ENCODE measurements around the gene TOGARAM2. TPM values are rescaled to one million over a fixed set of nuclear protein-coding genes. Genes with fewer than 3 reads are reported as not detected.

TOGARAM2 gene
- total and polyA plus RNA-seq, 10 of the 15 experiments (the other 5 are each of a cell fraction or from before 2014, with no cell fraction given), result 0.01 to 0.06 (median 0.03) TPM; not detected in 7

DNA sequence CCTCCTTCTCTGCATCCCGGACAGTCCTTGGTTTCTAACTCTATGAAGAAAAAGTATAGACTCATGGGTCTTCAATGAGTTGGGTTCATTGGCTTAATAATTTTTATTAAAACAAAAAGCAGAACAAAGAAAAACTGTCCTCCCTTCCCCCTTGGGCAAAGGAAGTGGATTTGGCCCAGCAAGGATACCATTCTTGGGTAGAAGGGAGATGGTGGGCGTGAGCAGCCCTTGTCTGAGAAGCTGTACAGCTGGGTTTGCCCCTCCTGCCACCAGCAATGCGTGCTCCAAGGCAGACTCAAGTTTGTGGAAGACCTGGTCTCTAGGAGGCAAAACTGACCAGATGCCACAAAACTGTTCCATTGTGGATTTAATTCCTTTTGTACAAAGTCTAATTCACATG is 80.5 kb downstream of the TOGARAM2 start:
- intact Hi-C loops (cut with micrococcal nuclease; ENCODE audit: unreplicated experiment), result no loop called here
- ChIA-PET CTCF (no interaction called here), POLR2A (no interaction called here), SMC1A (ENCODE audit: uncharacterized antibody, unreplicated experiment) (interaction anchor here (2.4 kb wide), 1 partner anchor 16 kb away, joined by 6 read pairs; no protein-coding TSS in a partner anchor), RAD21 (ENCODE audit: unreplicated experiment) (interaction anchor here (0.8 kb wide), 1 partner anchor 134 kb away, joined by 3 read pairs; no protein-coding TSS in a partner anchor)
- Histone ChIP-seq H3K4me2 (ENCODE audit: control insufficient read depth, insufficient read depth) (no peak overlapping the region), H3K9me3 (replicated peaks; ENCODE audit: control insufficient read depth, insufficient read depth, low read length) (no peaks in the 10 kb centered on the region), H4K20me1 (ENCODE audit: control insufficient read depth, insufficient read depth) (no peaks in the 10 kb centered on the region), H3K36me3 (ENCODE audit: control insufficient read depth in 2 of 2, insufficient read depth in 2 of 2, low read length in 1 of 2) (no peaks in the 10 kb centered on the region), H3K27me3 (replicated peaks in 1 of 2; ENCODE audit: control insufficient read depth in 2 of 2, insufficient read depth in 2 of 2, low read length in 1 of 2) (no peaks in the 10 kb centered on the region), H3K4me1 (ENCODE audit: control insufficient read depth, insufficient read depth, low read length) (no peaks in the 10 kb centered on the region), H2AFZ (ENCODE audit: control insufficient read depth, low read depth, low read length) (no peak overlapping the region), H3K79me2 (ENCODE audit: control insufficient read depth, insufficient read depth, low read length) (no peaks in the 10 kb centered on the region), H3K9ac (ENCODE audit: control insufficient read depth, insufficient read depth, low read length) (no peak overlapping the region), H3K27ac (ENCODE audit: control insufficient read depth, insufficient read depth) (no peak overlapping the region), H3K4me3 (no peak overlapping the region)
- BruUV-seq (replicated peaks), result no TSS peak
- no peak for FAIRE-seq
- in situ Hi-C loops (cut with MboI), result no loop called here
- ATAC-seq, result no peak
- DNase-seq (ENCODE audit: low read depth, low spot score), result no peak
- TF ChIP-seq PAX8 (IDR thresholded peaks at IDR 0.05) (no peak), RFX5 (IDR thresholded peaks at IDR 0.05; ENCODE audit: low read depth, low read length) (no peak), ESRRA (IDR thresholded peaks at IDR 0.05; ENCODE audit: low read length) (no peak), STAT1 (conservative IDR thresholded peaks at IDR 0.05) (no peak), EZH2 (IDR thresholded peaks at IDR 0.05; ENCODE audit: borderline replicate concordance, control insufficient read depth, low read depth, low read length) (no peak), ZNF207 (IDR thresholded peaks at IDR 0.05; ENCODE audit: borderline replicate concordance) (no peak), NFYA (IDR thresholded peaks at IDR 0.05; ENCODE audit: borderline replicate concordance, low read depth, low read length) (no peak), EP300 (IDR thresholded peaks at IDR 0.05; ENCODE audit: borderline replicate concordance in 1 of 2, control insufficient read depth in 1 of 2, low read depth in 2 of 2, low read length in 2 of 2) (no peak), RELA (IDR thresholded peaks at IDR 0.05; ENCODE audit: borderline replicate concordance, partially characterized antibody) (no peak), ZNF592 (IDR thresholded peaks at IDR 0.05) (no peak), EED (IDR thresholded peaks at IDR 0.05; ENCODE audit: low read depth) (no peak), MTA2 (IDR thresholded peaks at IDR 0.05; ENCODE audit: low read depth) (no peak)
- TF ChIP-seq, protein P1, sequence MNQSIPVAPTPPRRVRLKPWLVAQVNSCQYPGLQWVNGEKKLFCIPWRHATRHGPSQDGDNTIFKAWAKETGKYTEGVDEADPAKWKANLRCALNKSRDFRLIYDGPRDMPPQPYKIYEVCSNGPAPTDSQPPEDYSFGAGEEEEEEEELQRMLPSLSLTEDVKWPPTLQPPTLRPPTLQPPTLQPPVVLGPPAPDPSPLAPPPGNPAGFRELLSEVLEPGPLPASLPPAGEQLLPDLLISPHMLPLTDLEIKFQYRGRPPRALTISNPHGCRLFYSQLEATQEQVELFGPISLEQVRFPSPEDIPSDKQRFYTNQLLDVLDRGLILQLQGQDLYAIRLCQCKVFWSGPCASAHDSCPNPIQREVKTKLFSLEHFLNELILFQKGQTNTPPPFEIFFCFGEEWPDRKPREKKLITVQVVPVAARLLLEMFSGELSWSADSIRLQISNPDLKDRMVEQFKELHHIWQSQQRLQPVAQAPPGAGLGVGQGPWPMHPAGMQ (IDR thresholded peaks at IDR 0.05; ENCODE audit: borderline replicate concordance), result no peak
- 50% methylated on average over 3 of the region's 3 CpGs for WGBS (ENCODE audit: insufficient coverage, insufficient replicate concordance, low lambda C conversion rate, missing lambda C conversion rate)
